Mucosa of rectum (tissue), 2 donors: ENCODE measurements around the gene MACROD2.
"Not testable (repeated sequence)": the region's sequence is repeated elsewhere in the genome, so short reads cannot be mapped to it uniquely, and the experiment has no call there.

Source experiments
- H3K27ac ChIP-seq, 2 donors: one replicate each; pipeline ENCODE4 v1.7.0; 2013; ENCODE audit warnings: inconsistent platforms in 2 of 2, low read depth in 2 of 2, low read length in 2 of 2
- H3K27me3 ChIP-seq, 2 donors: one replicate each; pipeline ENCODE4 v1.7.0; 2013; ENCODE audit warnings: low read length in 2 of 2; ENCODE audit not compliant: control insufficient read depth in 2 of 2, insufficient read depth in 2 of 2
- H3K36me3 ChIP-seq, 2 donors: one replicate each; pipeline ENCODE4 v1.7.0; 2013; ENCODE audit warnings: low read length in 2 of 2; ENCODE audit not compliant: control insufficient read depth in 2 of 2, insufficient read depth in 2 of 2
- H3K4me1 ChIP-seq, 2 donors: one replicate each; pipeline ENCODE4 v1.7.0; 2013; ENCODE audit warnings: low read length in 2 of 2, mild to moderate bottlenecking in 1 of 2; ENCODE audit not compliant: control insufficient read depth in 2 of 2, insufficient read depth in 2 of 2
- H3K4me3 ChIP-seq, 2 donors: one replicate each; pipeline ENCODE4 v1.7.0; 2013; ENCODE audit warnings: low read length in 2 of 2
- H3K9ac ChIP-seq, 2 donors: one replicate each; pipeline ENCODE4 v1.7.0; 2013; ENCODE audit warnings: low read length in 2 of 2, low read depth in 1 of 2, mild to moderate bottlenecking in 1 of 2
- H3K9me3 ChIP-seq, 2 donors: one replicate each; pipeline ENCODE4 v1.7.0; 2013; ENCODE audit warnings: low read length in 2 of 2; ENCODE audit not compliant: control insufficient read depth in 2 of 2
- donor health status: healthy.
- donor health status: Normal muscosa, but diverticular disease.

Gene MACROD2

GRCh38 chr20:15976047-15976736, 1980.9 kb downstream of the MACROD2 start:
- Histone ChIP-seq H3K9me3 (no peaks in the 10 kb centered on the region), H3K36me3 (no peaks in the 10 kb centered on the region), H3K4me1 (no peaks in the 10 kb centered on the region), H3K9ac (no peak overlapping the region), H3K27ac (no peak overlapping the region), H3K4me3 (no peak overlapping the region), H3K27me3 (no peaks in the 10 kb centered on the region)

GRCh38 chr20:15977026-15977425, 1981.7 kb downstream of the MACROD2 start:
- no peaks in the 10 kb centered on the region for H3K36me3 ChIP-seq
- no peak overlapping the region for H3K9ac ChIP-seq
- H3K9me3 ChIP-seq = no peaks in the 10 kb centered on the region
- H3K27me3 ChIP-seq = no peaks in the 10 kb centered on the region
- H3K27ac ChIP-seq = no peak overlapping the region
- H3K4me3 ChIP-seq = no peak overlapping the region
- H3K4me1 ChIP-seq = no peaks in the 10 kb centered on the region

- Histone ChIP-seq H3K4me3 (no peak overlapping the region), H3K4me1 (no peaks in the 10 kb centered on the region), H3K27me3 (no peaks in the 10 kb centered on the region), H3K27ac (no peak overlapping the region), H3K36me3 (no peaks in the 10 kb centered on the region), H3K9ac (no peak overlapping the region), H3K9me3 (no peaks in the 10 kb centered on the region)
Observed at GRCh38 chr20:15977758-15978157, 1982.4 kb downstream of the MACROD2 start.

GRCh38 chr20:15985494-15986368, 1990.4 kb downstream of the MACROD2 start:
- not testable (repeated sequence) for H3K36me3 ChIP-seq, H3K4me3 ChIP-seq, H3K4me1 ChIP-seq, H3K27me3 ChIP-seq, H3K9ac ChIP-seq, H3K27ac ChIP-seq, H3K9me3 ChIP-seq

GRCh38 chr20:15986690-15987089, 1991.4 kb downstream of the MACROD2 start:
- Histone ChIP-seq H3K27ac (no peak overlapping the region), H3K4me1 (no peaks in the 10 kb centered on the region), H3K4me3 (no peak overlapping the region), H3K9ac (no peak overlapping the region), H3K9me3 (no peaks in the 10 kb centered on the region), H3K36me3 (no peaks in the 10 kb centered on the region), H3K27me3 (no peaks in the 10 kb centered on the region)

GRCh38 chr20:15991279-15991678, 1996.0 kb downstream of the MACROD2 start:
- Histone ChIP-seq H3K4me1 (no peaks in the 10 kb centered on the region), H3K9me3 (no peaks in the 10 kb centered on the region), H3K36me3 (no peaks in the 10 kb centered on the region)

GRCh38 chr20:15992564-15992963, 1997.2 kb downstream of the MACROD2 start:
- Histone ChIP-seq H3K9ac (no peak overlapping the region), H3K27ac (no peak overlapping the region), H3K4me3 (no peak overlapping the region), H3K36me3 (no peaks in the 10 kb centered on the region), H3K4me1 (no peaks in the 10 kb centered on the region), H3K9me3 (peaks cover 0 to 3% of the 10 kb centered on the region in 2 donors), H3K27me3 (no peaks in the 10 kb centered on the region)

More at GRCh38 chr20:15991279-15991678, 1996.0 kb downstream of the MACROD2 start:
- Histone ChIP-seq H3K9ac (no peak overlapping the region), H3K27ac (no peak overlapping the region), H3K4me3 (no peak overlapping the region), H3K27me3 (no peaks in the 10 kb centered on the region)

GRCh38 chr20:16000112-16000511, 2004.8 kb downstream of the MACROD2 start:
- Histone ChIP-seq H3K36me3 (no peaks in the 10 kb centered on the region), H3K9ac (no peak overlapping the region), H3K4me1 (no peaks in the 10 kb centered on the region), H3K27ac (no peak overlapping the region), H3K27me3 (no peaks in the 10 kb centered on the region), H3K9me3 (peaks cover 0 to 3% of the 10 kb centered on the region in 2 donors), H3K4me3 (no peak overlapping the region)

GRCh38 chr20:16001286-16001685, 2006.0 kb downstream of the MACROD2 start:
- no peaks in the 10 kb centered on the region for H3K36me3 ChIP-seq
- H3K27me3 ChIP-seq = no peaks in the 10 kb centered on the region
- H3K9me3 ChIP-seq = peaks cover 0 to 3% of the 10 kb centered on the region in 2 donors
- H3K4me1 ChIP-seq = no peaks in the 10 kb centered on the region
- no peak overlapping the region for H3K4me3 ChIP-seq
- H3K27ac ChIP-seq = no peak overlapping the region
- no peak overlapping the region for H3K9ac ChIP-seq

GRCh38 chr20:16003310-16003709, 2008.0 kb downstream of the MACROD2 start:
- no peak overlapping the region for H3K9ac ChIP-seq
- H3K4me3 ChIP-seq = no peak overlapping the region
- H3K4me1 ChIP-seq = no peaks in the 10 kb centered on the region
- no peak overlapping the region for H3K27ac ChIP-seq
- H3K27me3 ChIP-seq = no peaks in the 10 kb centered on the region
- H3K9me3 ChIP-seq = no peaks in the 10 kb centered on the region
- H3K36me3 ChIP-seq = no peaks in the 10 kb centered on the region
